Measurements from ENCODE around the gene MS4A15.
"Not testable (repeated sequence)": the region's sequence is repeated elsewhere in the genome, so short reads cannot be mapped to it uniquely, and the experiment has no call there.

Gene MS4A15

GRCh38 chr11:60754887-60755286 lies 1.8 kb upstream of the MS4A15 start:
- DNase-seq (ENCODE audit: low read depth), result no peak

- no peak for DNase-seq (ENCODE audit: low read depth)
Measured at GRCh38 chr11:60757231-60757800, 649 bp downstream of the MS4A15 start.

- not testable (repeated sequence) for DNase-seq (ENCODE audit: low read depth)
Measured at GRCh38 chr11:60758671-60759070, 2.0 kb downstream of the MS4A15 start.

GRCh38 chr11:60759438-60760225 lies 3.0 kb downstream of the MS4A15 start:
- DNase-seq (ENCODE audit: low read depth), result not testable (repeated sequence)

GRCh38 chr11:60761436-60762190 lies 4.9 kb downstream of the MS4A15 start:
- DNase-seq (ENCODE audit: low read depth), result no peak

GRCh38 chr11:60762851-60763691 lies 6.4 kb downstream of the MS4A15 start:
- no peak for DNase-seq (ENCODE audit: low read depth)

GRCh38 chr11:60763692-60764369 lies 7.2 kb downstream of the MS4A15 start:
- no peak for DNase-seq (ENCODE audit: low read depth)

GRCh38 chr11:60764879-60765278 lies 8.2 kb downstream of the MS4A15 start:
- DNase-seq (ENCODE audit: low read depth), result no peak

GRCh38 chr11:60765355-60765754 lies 8.7 kb downstream of the MS4A15 start:
- no peak for DNase-seq (ENCODE audit: low read depth)

GRCh38 chr11:60766547-60766946 lies 9.9 kb downstream of the MS4A15 start:
- no peak for DNase-seq (ENCODE audit: low read depth)

- no peak for DNase-seq (ENCODE audit: low read depth)
Measured at GRCh38 chr11:60767388-60767811, 10.7 kb downstream of the MS4A15 start.

- no peak for DNase-seq (ENCODE audit: low read depth)
Measured at GRCh38 chr11:60768202-60768601, 11.5 kb downstream of the MS4A15 start.

- no peak for DNase-seq (ENCODE audit: low read depth)
Measured at GRCh38 chr11:60769273-60769672, 12.6 kb downstream of the MS4A15 start.

- no peak for DNase-seq (ENCODE audit: low read depth)
Measured at GRCh38 chr11:60769811-60770210, 13.1 kb downstream of the MS4A15 start.

GRCh38 chr11:60771146-60771545 lies 14.5 kb downstream of the MS4A15 start:
- no peak for DNase-seq (ENCODE audit: low read depth)

GRCh38 chr11:60771879-60772525 lies 15.3 kb downstream of the MS4A15 start:
- DNase-seq (ENCODE audit: low read depth), result no peak

- DNase-seq (ENCODE audit: low read depth), result no peak
Measured at GRCh38 chr11:60772666-60773065, 16.0 kb downstream of the MS4A15 start.

- DNase-seq (ENCODE audit: low read depth), result no peak
Measured at GRCh38 chr11:60774726-60775125, 18.1 kb downstream of the MS4A15 start.

GRCh38 chr11:60775420-60775961 lies 18.8 kb downstream of the MS4A15 start:
- DNase-seq (ENCODE audit: low read depth), result peak; percentile 71

GRCh38 chr11:60776167-60776566 lies 19.5 kb downstream of the MS4A15 start:
- no peak for DNase-seq (ENCODE audit: low read depth)

- DNase-seq (ENCODE audit: low read depth), result no peak
Measured at GRCh38 chr11:60777106-60777505, 20.4 kb downstream of the MS4A15 start.

Data from stimulated activated CD4-positive, alpha-beta T cell treated with anti-CD3 and anti-CD28 coated beads, Interleukin-2, amount 100 ng/mL, for 4 hours (primary cell).